ENCODE results near the gene ZBTB20. TPM values are rescaled to one million over a fixed set of nuclear protein-coding genes. Genes with fewer than 3 reads are reported as not detected.

The ZBTB20 gene
- total and polyA plus RNA-seq, 10 of the 15 experiments (the other 5 are each of a cell fraction or from before 2014, with no cell fraction given) = 0.20 to 5.5 (median 2.2) TPM

DNA sequence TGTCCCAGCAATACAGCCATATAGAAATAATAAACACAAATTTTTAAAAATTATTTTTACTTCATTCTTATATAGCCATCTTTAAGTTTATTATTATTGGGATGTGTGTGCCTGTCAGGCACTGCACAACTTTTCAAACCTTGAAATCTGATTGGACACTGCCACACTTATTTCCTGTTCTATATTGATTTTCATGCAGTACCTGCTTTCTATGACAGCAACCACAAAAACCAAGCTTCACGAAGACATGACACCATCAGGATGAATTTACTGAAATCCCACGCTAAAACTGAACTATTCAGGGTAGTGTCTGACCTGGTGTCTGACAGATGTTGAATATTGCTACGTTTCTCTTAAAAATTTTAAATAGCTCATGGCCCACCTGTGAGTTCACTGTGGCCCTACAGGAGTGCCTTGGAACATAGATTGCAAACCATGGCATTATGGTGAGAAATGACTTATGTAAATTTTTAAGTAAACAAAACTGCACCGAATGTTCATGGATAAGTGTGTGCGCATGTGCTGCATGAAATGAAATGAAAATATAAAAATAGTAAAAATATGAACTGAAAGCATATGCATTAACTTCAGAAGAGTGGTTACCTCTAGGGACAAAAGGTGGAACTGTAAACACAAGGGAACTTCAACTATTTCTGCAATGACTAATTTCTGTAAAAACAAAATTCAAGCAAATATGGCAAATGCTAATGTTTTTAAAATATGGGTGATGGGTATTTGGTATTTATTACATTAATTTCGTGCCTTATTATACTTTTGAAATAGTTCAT lies 152.3 kb downstream of the ZBTB20 start:
- Histone ChIP-seq H3K4me1 (ENCODE audit: control insufficient read depth, insufficient read depth, low read length) (no peaks in the 10 kb centered on the region), H3K27ac (ENCODE audit: control insufficient read depth, insufficient read depth) (no peak overlapping the region), H3K27me3 (replicated peaks in 1 of 2; ENCODE audit: control insufficient read depth in 2 of 2, insufficient read depth in 2 of 2, low read length in 1 of 2) (no peaks in the 10 kb centered on the region), H3K4me3 (no peak overlapping the region), H3K36me3 (ENCODE audit: control insufficient read depth in 2 of 2, insufficient read depth in 2 of 2, low read length in 1 of 2) (no peaks in the 10 kb centered on the region), H3K9ac (ENCODE audit: control insufficient read depth, insufficient read depth, low read length) (no peak overlapping the region), H4K20me1 (ENCODE audit: control insufficient read depth, insufficient read depth) (no peaks in the 10 kb centered on the region), H3K79me2 (ENCODE audit: control insufficient read depth, insufficient read depth, low read length) (no peaks in the 10 kb centered on the region), H2AFZ (ENCODE audit: control insufficient read depth, low read depth, low read length) (no peak overlapping the region), H3K4me2 (ENCODE audit: control insufficient read depth, insufficient read depth) (no peak overlapping the region), H3K9me3 (replicated peaks; ENCODE audit: control insufficient read depth, insufficient read depth, low read length) (no peaks in the 10 kb centered on the region; the same call in 2 of the 3 replicates)
- ChIA-PET RAD21 (ENCODE audit: unreplicated experiment) (no interaction called here), SMC1A (ENCODE audit: uncharacterized antibody, unreplicated experiment) (interaction anchor here (0.7 kb wide), 1 partner anchor 8 kb away, joined by 3 read pairs; no protein-coding TSS in a partner anchor), POLR2A (no interaction called here), CTCF (no interaction called here)
- no peak for DNase-seq (ENCODE audit: low read depth, low spot score)
- ATAC-seq = peak; percentile 46
- no TSS peak for BruUV-seq (replicated peaks)
- TF ChIP-seq RUNX3 (IDR thresholded peaks at IDR 0.05; ENCODE audit: low read length) (peak; percentile 68), JUNB (IDR thresholded peaks at IDR 0.05) (peak; percentile 34; the same call in 1 of the 2 replicates), NFYB (IDR thresholded peaks at IDR 0.05; ENCODE audit: insufficient read depth, low read depth, low read length) (0 out of 2 replicates have a peak, but pooled peaks have one; percentile 35), SMAD5 (IDR thresholded peaks at IDR 0.05; ENCODE audit: low read depth) (no peak), SRF (IDR thresholded peaks at IDR 0.05; ENCODE audit: low read depth in 2 of 2, low read length in 2 of 2) (no peak), CREB1 (IDR thresholded peaks at IDR 0.05; ENCODE audit: low read depth) (0 out of 2 replicates have a peak, but pooled peaks have one; percentile 22)
- TF ChIP-seq, protein P1, sequence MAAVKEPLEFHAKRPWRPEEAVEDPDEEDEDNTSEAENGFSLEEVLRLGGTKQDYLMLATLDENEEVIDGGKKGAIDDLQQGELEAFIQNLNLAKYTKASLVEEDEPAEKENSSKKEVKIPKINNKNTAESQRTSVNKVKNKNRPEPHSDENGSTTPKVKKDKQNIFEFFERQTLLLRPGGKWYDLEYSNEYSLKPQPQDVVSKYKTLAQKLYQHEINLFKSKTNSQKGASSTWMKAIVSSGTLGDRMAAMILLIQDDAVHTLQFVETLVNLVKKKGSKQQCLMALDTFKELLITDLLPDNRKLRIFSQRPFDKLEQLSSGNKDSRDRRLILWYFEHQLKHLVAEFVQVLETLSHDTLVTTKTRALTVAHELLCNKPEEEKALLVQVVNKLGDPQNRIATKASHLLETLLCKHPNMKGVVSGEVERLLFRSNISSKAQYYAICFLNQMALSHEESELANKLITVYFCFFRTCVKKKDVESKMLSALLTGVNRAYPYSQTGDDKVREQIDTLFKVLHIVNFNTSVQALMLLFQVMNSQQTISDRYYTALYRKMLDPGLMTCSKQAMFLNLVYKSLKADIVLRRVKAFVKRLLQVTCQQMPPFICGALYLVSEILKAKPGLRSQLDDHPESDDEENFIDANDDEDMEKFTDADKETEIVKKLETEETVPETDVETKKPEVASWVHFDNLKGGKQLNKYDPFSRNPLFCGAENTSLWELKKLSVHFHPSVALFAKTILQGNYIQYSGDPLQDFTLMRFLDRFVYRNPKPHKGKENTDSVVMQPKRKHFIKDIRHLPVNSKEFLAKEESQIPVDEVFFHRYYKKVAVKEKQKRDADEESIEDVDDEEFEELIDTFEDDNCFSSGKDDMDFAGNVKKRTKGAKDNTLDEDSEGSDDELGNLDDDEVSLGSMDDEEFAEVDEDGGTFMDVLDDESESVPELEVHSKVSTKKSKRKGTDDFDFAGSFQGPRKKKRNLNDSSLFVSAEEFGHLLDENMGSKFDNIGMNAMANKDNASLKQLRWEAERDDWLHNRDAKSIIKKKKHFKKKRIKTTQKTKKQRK (IDR thresholded peaks at IDR 0.05; ENCODE audit: low read depth, low read length) = no peak
- FAIRE-seq = peak; percentile 44
- in situ Hi-C loops (cut with MboI) (no loop called here), intact Hi-C loops (cut with micrococcal nuclease; ENCODE audit: unreplicated experiment) (no loop called here)
- WGBS (ENCODE audit: insufficient coverage, insufficient replicate concordance, low lambda C conversion rate, missing lambda C conversion rate) = 27% methylated on average over 6 of the region's 6 CpGs
